ENCODE measurements around the gene TAS2R40.
"Not testable (repeated sequence)": the region's sequence is repeated elsewhere in the genome, so short reads cannot be mapped to it uniquely, and the experiment has no call there.

Gene TAS2R40

GRCh38 chr7:143250199-143250598 is 28.4 kb downstream of the TAS2R40 start:
- no peak for DNase-seq (ENCODE audit: low spot score)

- DNase-seq (ENCODE audit: low spot score), result no peak
These were observed 29.0 kb downstream of the TAS2R40 start for GRCh38 chr7:143250822-143251221.

- no peak for DNase-seq (ENCODE audit: low spot score)
These were observed 30.2 kb downstream of the TAS2R40 start for GRCh38 chr7:143252006-143252405.

- DNase-seq (ENCODE audit: low spot score), result no peak
These were observed 33.7 kb downstream of the TAS2R40 start for GRCh38 chr7:143255564-143255963.

GRCh38 chr7:143256325-143256724 is 34.5 kb downstream of the TAS2R40 start:
- DNase-seq (ENCODE audit: low spot score), result no peak

GRCh38 chr7:143256932-143257331 is 35.1 kb downstream of the TAS2R40 start:
- no peak for DNase-seq (ENCODE audit: low spot score)

- no peak for DNase-seq (ENCODE audit: low spot score)
These were observed 35.7 kb downstream of the TAS2R40 start for GRCh38 chr7:143257501-143257900.

GRCh38 chr7:143258831-143259230 is 37.0 kb downstream of the TAS2R40 start:
- DNase-seq (ENCODE audit: low spot score), result no peak

GRCh38 chr7:143259765-143260164 is 37.9 kb downstream of the TAS2R40 start:
- DNase-seq (ENCODE audit: low spot score), result no peak

- DNase-seq (ENCODE audit: low spot score), result no peak
These were observed 40.1 kb downstream of the TAS2R40 start for GRCh38 chr7:143261901-143262300.

GRCh38 chr7:143263266-143264195 is 41.7 kb downstream of the TAS2R40 start, which contains the start of gene GSTK1:
TSS of gene GSTK1 (plus strand) at chr7:143263441. CDS start at chr7:143263514, 73 bp downstream.
- DNase-seq (ENCODE audit: low spot score), result peak; percentile 67

- not testable (repeated sequence) for DNase-seq (ENCODE audit: low spot score)
These were observed 42.3 kb downstream of the TAS2R40 start for GRCh38 chr7:143264196-143264568.

- no peak for DNase-seq (ENCODE audit: low spot score)
These were observed 43.3 kb downstream of the TAS2R40 start for GRCh38 chr7:143265017-143265693.

- DNase-seq (ENCODE audit: low spot score), result no peak
These were observed 47.4 kb downstream of the TAS2R40 start for GRCh38 chr7:143269251-143269650.

- DNase-seq (ENCODE audit: low spot score), result no peak
These were observed 49.4 kb downstream of the TAS2R40 start for GRCh38 chr7:143271240-143271639.

Small RNA genes lying within 50 kb of the gene (small RNA-seq; reads per million reads assigned to genes)
- gene AC073342.3, result 0 reads per million in 2 experiments
